Astrocyte of the cerebellum (primary cell): Measurements from ENCODE around the gene UBXN11.

Experiments used
- DNase-seq: peaks from one replicate; pipeline ENCODE4 v3.0.0-alpha.2; 2011; ENCODE audit warnings: low read depth
- H3K4me3 ChIP-seq: 2 replicates; pipeline ENCODE4 v1.5.1; 2011; ENCODE audit warnings: mild to moderate bottlenecking, low read depth, low read length, moderate library complexity
- in situ Hi-C: cut with HindIII; loops from 2 replicates; pipeline ENCODE4 v1.10.0; 2017; ENCODE audit warnings: low sequenced_read_pairs
- TF ChIP-seq, protein P1 (sequence below): IDR thresholded peaks from 2 replicates; pipeline ENCODE4 v1.5.1; 2012; ENCODE audit warnings: low read length, low read depth, moderate library complexity, mild to moderate bottlenecking; ENCODE audit errors: missing control alignments

The UBXN11 gene

GRCh38 chr1:26268290-26269197 lies 37.9 kb downstream of the UBXN11 start:
- H3K4me3 ChIP-seq, result no peak overlapping the region
- in situ Hi-C loops, result no loop called here
- no peak for DNase-seq
- TF ChIP-seq, protein P1, sequence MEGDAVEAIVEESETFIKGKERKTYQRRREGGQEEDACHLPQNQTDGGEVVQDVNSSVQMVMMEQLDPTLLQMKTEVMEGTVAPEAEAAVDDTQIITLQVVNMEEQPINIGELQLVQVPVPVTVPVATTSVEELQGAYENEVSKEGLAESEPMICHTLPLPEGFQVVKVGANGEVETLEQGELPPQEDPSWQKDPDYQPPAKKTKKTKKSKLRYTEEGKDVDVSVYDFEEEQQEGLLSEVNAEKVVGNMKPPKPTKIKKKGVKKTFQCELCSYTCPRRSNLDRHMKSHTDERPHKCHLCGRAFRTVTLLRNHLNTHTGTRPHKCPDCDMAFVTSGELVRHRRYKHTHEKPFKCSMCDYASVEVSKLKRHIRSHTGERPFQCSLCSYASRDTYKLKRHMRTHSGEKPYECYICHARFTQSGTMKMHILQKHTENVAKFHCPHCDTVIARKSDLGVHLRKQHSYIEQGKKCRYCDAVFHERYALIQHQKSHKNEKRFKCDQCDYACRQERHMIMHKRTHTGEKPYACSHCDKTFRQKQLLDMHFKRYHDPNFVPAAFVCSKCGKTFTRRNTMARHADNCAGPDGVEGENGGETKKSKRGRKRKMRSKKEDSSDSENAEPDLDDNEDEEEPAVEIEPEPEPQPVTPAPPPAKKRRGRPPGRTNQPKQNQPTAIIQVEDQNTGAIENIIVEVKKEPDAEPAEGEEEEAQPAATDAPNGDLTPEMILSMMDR, result no peak

GRCh38 chr1:26265405-26265804 lies 41.0 kb downstream of the UBXN11 start:
- in situ Hi-C loops, result no loop called here
- DNase-seq, result no peak
- H3K4me3 ChIP-seq, result no peak overlapping the region
- TF ChIP-seq, protein P1, result no peak

DNA sequence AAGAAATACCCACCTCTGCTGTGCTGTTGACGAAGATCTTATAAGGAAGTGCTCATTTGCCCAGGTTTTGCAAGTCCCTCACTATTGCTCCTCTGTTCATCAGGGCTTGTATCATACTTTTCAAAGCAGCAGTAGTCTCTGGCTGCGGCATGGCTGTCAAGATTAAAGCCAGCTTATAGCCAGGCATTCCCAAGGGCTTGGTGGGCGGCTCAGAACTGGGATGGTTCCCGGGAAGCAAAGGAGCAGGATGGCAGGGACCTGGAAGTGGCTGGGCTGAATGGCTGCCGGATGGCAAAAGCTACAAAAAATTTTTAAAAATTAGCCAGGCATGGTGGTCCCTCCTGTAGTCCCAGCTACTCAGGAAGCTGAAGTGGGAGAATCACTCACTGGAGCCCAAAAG lies 43.2 kb downstream of the UBXN11 start:
- in situ Hi-C loops, result no loop called here
- no peak overlapping the region for H3K4me3 ChIP-seq
- DNase-seq, result no peak
- TF ChIP-seq, protein P1, result no peak

DNA sequence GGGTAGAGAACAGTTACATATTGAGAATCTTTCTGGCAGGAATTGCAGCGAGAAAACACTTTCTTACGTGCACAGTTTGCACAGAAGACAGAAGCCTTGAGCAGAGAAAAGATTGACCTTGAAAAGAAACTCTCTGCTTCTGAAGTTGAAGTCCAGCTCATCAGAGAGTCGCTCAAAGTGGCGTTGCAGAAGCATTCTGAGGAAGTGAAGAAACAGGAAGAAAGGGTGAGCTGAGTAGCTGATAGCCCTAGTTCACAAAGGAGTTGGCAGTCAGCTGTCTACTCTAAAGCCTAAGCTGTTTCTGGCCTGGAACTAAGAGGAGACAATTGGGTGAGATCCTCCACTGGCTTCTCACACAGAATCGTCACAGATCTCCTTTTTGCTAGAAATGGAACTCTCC lies 46.9 kb downstream of the UBXN11 start:
- in situ Hi-C loops, result no loop called here
- TF ChIP-seq, protein P1, result no peak
- DNase-seq, result no peak
- no peak overlapping the region for H3K4me3 ChIP-seq

DNA sequence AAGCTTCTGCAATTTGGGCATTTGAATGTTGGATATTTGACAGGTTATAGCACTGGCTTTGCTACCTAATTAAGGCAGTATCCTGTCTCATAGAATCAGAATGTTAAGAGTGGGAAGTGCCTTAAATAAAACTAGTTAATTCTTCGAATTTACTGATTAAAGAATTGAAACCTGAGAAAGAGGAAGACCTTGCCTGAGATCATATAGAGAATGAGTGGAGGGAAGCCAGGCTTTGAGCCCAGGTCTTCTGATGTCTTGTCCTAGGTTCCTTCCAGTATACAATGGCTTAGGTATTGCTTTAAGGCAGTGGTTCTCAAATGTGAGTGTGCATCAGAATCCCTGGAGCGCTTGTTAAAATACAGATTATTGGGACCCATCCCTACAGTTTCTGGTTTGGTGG lies 47.4 kb downstream of the UBXN11 start:
- TF ChIP-seq, protein P1, result no peak
- DNase-seq, result no peak
- no peak overlapping the region for H3K4me3 ChIP-seq
- in situ Hi-C loops, result no loop called here

DNA sequence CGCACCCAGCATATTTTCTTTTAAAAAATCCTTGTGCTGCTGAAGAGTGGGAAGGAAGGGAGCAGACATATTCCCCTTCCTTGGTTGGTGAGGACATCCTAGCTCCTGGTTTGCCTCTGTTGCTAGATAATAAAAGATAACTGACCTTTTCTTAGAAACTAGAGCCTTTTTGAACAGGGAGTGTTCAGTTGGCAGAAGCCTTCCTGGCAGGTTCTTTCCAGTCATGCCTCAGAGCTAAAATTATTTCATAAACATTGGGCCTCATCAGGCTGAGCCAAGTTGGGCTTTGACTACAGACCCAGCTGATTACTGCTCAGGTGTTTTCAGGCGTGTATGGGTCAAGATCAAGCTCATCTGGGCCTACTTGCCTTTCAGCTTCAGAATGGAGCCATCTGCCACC lies 49.2 kb downstream of the UBXN11 start:
- in situ Hi-C loops, result no loop called here
- DNase-seq, result no peak
- TF ChIP-seq, protein P1, result no peak
- H3K4me3 ChIP-seq, result no peak overlapping the region
